HG02973 (cell line): ENCODE results near the gene FTO.
"Not testable (repeated sequence)": the region's sequence is repeated elsewhere in the genome, so short reads cannot be mapped to it uniquely, and the experiment has no call there.

Experiments used
- ATAC-seq: cut with Tn5 transposase; IDR thresholded peaks from one replicate; pipeline ENCODE4 v1.9.1; 2021; ENCODE audit warnings: moderate library complexity; ENCODE audit not compliant: unreplicated experiment

The FTO gene

DNA sequence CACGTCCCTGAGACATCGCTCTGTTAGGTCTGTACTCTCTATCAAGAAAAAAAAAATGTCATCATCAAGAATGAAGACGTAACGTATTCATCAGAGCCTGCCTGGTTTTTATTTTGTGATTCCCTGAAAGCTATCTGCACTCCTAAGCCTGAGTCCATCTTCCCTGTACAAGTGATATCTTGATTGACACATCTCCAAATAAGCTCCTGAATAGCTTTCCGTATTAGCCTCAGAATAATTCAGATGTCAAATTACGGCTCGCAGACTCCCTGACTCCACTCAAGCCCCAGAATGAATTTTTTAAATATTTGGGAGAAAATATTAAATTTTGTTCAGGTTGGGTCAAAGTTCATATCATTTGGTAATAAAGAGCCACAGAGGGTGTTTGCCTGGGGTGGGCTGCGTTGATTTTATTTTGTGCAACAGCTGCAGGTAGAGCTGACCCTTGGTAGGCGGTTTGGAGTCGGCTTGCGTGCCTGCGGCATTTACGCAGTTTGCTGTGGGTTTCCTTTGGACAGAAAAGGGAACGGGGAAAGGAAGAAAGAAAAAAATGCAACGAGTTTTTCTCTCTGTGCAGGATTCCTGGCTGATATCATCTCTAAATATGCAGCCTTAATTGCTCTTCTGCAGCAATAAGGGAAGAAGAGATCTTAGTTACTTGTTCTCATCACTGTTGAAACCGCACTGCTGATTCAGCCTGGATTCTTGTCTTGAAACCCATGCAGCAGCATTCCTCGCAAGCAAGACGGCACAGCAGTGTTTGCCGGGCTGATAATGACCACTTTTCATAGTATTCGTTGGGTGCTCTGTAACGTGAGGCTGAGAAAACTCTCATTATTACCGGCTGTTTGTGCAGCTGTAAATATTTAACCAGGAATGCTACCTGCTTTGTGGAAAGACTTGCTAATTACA is 467.9 kb downstream of the FTO start:
- ATAC-seq: no peak

DNA sequence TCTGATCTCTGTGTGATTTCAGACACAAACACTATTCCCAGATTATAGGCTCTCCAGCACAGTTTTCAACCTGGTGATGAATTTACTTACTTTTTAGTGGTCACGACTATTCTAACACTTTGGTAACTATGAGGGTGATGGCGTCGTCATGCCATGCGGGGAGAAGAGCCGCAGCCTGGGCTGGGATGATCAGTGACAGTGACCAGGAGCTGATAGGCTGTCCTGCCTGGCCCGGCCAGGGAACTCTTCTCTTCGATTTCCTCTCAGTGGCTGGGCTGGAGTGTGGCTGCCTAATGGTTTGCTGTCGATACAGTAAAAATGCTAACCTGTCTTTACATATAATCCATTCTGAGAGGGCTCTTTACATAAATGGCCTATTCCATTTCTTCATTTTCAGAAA is 469.5 kb downstream of the FTO start:
- no peak for ATAC-seq

DNA sequence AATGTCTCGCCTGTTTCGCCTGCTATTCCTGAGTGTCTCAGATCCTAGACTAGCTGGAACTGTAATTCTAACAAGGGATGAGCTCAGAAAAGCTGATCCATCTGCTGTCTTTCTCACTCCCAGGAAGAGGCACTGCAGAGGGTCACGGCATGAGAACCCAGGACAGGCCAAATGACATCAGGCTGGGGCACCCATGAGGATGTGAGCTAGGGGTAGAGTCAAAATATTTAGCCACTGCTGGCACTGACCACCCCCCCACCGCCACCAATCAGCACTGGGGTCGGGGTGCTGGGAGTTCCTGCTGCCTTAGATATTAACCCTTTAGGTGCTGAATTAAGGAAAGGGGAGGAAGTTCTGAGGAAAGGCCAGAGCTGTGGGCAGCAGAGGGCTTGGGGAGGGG is 470.2 kb downstream of the FTO start:
- ATAC-seq: no peak

DNA sequence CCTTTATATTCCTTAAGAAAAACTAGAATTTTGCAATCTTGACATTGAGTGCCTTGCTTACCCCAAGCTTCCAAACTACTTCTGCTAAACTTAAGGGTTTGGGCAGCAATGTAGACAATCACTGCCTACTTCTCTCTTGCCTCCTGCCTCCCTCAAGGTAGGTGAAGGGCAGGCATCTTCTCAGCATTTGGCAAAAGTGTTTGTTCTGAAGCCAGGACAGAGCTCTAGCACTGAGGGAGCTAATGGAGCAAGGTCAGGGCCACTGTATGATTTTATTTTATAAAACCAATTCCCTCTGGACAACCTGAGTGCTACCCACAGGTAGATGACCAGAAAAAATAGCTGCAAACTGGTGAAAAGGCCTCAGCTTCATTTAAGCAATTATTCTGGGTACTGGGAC is 470.8 kb downstream of the FTO start:
- ATAC-seq: no peak

DNA sequence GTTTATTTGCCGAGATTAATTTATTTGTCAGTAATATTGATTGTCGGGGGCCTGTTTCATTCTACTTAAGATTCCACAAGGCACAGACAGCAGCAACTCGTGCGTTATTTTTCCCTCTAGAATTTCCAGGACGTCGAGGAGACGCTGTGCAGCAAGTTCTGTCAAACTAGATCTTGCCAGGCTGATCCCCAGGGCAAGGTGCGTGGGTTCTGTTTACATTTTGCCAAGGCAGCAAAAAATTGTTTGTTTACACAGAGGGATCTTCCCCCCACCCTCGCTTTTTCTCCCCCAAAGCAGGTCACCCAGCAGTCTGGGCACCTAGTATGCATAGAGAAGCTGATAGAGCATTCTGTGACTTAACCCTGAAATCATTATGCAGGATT is 471.2 kb downstream of the FTO start:
- ATAC-seq: no peak

DNA sequence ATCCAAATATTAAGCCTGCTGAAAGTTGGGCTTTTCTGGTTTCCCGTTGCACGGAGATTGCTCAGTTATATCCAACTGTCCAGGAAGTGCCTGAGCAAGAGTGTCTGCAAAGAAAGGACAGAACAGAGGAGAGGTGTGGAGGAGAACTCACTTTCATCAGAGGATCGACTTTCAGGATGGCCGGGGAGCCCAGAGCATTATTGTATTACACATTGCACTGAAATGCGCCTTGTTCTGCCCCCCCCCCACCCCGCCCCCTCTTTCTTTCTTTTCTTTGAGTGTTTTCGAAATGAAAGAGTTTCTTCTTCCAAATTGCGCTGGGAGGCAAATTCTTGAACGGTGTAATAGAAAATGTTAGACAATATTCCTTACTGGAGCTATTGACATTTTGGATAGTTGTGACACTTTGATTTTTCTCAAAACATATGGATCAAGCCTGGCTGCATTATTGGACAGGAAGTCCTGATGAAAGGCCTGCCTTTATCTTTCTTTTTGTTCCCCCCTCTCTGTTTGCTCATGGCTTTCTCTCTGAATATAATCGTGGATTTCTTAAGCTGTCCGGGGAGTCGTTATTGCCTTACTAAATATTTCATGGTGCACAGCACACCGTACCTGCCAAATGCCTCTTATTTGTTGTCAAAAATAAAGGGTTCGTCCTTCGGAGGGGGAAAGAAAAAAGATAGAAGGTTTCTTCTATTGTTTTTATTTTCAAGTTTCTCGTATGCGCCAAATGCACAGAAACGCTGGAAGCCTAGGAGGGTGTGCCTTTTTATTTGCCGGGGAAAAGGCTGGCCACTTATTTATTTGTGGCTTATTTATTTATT is 471.8 kb downstream of the FTO start:
- no peak for ATAC-seq

DNA sequence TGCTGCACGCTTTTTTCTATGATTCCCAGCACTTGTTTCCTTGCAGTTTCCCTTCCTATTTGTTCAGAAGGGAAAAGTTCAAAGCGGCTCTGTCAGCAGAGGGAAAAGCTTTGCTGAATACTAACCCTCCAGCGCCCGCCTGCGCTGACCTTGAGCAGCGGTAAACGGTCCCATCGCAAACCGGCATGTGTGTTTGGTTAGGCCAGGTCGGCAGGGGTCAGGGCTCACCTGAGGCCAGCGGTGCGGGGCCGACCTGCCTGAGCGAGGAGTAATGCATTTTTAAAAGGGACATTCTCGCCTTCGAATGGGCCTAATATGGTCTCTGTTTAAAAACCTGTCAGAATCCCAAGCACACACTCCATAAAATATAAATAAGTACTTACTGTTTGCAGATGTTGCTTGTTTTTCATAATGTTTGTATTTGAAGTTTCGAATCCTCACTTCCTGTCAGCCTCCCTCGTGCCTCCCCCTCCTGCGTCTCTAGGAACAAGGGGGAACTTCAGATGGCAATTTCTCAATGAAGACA is 472.5 kb downstream of the FTO start:
- no peak for ATAC-seq

DNA sequence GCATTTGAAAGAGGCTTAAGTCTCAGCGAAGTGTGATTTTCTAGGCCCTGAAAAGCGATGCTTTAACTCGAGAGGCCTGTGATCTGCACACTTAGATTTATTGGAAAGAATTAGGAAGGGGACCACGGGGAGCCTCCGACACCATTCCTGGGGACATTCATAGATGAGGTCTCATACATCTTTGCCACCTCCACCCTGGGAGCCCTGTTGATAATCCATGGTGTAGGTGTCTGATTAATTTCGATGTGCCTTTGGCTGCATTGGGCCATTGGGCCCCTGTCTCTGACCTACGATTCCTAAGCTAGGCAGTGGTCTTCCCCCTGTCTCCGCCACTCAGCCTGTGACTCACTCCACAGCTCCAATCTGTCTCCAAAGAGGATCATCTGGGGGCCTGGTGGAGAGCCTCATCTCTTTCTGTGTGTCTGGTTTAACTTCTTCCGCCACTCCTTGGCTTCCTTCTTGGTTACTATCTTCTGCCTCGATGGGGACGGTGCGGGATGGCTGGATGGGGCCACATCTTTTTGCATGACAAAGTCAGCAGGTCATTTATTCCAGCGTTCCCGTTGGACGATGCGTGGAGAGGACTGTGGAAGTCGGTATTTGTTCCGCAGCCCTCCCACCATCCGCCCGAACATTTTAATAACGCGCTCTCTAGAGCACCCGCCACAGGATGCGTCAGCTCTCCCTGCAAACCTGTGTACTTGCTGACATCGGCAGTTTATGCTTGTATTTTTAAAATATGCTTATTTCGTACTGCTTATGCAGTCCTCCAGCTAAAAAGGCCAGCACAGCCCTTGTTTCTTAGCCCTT is 473.3 kb downstream of the FTO start:
- ATAC-seq: no peak

DNA sequence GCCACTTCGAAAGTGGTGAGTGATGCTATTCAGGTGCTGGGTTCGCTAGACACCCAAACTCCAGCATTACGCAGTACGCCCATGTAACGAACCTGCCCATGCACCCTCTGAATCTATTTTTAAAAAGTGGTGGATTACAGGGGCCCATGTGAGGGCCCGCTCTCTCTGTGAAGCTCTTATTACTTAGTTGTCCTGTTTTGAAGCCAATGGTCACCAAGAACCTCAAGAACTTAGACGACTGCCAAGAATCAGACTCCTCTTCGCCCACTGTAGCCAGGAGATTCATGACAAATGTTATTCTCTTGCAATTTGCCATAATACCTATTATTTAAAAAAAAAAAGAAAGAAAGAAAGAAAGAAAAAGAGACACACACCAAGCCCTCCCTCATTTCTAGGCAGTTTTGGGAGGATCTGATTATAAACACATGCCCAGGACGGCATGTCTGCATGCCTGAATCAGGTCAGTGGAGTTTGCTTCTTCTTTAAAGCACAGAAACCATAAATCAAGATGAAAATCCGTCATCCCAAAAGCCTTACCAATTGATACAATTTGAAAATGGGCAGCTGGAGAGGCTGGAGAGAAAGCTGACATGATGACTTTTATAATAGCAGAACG is 474.0 kb downstream of the FTO start:
- no peak for ATAC-seq

DNA sequence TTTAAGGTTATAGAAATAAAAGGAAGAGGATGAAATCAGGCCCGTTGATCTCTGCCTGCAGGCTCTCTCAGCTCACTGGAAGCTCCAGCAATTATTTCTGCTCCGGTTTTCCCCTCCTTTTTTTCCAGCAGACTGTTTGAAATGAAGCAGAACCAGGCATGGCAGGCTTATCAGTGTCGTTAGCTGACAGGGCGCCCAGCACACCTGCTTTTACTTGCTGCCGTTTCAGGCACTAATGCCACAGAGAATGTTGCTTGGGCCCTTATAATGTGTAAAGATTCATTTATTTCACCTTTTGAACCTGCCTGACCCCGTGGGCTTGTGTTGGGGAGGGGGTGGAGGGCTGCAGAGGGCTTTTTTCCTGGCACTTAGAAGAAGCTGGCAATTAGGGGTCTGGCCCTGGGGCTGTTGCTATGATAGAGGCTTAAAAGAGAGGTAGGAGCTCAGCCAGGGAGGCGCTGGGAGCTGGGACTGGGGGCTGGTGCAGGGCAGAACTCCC is 474.6 kb downstream of the FTO start:
- no peak for ATAC-seq

DNA sequence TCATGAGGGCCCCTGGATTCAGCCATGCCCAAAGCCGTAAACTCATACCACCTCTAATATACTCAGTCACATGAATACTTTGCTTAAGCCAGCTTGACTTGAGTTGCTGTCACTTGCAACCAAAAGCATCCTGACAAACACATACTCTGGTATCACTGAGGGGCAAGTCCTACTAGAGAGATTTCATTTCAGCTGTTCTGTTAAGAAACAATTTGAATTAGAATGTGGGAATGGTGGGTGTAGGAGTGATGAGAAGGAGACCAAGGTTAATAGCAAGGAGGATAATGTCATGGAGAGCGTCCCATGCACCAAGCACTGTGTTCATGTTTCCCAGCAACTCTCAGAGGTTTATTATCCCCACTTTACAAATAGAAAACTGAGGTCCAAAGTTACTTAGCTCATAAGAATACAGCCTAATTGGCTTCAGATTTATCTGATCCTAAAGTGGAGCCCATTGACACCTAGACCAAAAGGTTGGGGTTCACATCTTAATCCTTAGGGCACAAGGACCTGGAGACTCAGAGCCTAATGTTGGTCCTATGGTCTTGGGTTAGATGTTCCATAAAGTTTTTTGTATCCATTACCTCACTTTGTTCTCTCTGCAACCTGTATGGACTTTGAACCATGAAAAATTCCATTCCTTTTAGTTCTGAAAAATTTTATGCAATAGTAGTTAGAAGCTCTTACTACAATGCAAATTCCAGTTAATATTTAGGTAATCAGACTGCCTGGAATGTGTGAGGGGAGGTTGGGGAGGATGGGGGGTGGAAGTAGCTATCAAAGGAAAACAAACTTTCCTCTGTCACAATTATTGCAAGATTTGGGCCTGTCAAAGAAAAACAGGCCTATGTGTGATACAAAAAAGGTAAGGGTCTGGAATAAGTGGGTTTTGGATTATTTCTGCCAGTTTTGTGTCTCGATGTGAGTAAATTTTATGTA is 476.7 kb downstream of the FTO start:
- no peak for ATAC-seq

DNA sequence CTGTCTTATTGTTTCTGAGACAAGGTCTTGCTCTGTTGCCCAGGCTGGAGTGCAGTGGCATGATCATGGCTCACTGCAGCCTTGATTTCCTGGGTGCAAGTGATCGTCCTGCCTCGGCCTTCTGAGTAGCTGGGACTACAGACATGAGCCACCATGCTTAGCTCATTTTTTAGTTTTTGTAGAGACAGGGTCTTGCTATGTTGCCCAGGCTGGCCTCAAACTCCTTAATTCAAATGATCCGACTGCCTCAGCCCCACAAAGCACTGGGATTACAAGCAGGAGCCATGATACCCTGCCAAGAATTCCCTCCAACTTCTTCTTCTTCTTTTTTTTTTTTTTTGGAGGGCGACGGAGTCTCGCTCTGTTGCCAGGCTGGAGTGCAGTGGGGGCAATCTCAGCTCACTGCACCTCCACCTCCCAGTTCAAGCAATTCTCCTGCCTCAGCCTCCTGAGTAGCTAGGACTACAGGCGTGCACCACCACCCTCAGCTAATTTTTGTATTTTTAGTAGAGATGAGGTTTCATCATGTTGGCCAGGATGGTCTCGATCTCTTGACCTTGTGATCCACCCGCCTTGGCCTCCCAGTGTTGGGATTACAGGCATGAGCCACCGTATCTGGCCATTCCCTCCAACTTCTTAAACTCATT is 477.9 kb downstream of the FTO start:
- not testable (repeated sequence) for ATAC-seq

DNA sequence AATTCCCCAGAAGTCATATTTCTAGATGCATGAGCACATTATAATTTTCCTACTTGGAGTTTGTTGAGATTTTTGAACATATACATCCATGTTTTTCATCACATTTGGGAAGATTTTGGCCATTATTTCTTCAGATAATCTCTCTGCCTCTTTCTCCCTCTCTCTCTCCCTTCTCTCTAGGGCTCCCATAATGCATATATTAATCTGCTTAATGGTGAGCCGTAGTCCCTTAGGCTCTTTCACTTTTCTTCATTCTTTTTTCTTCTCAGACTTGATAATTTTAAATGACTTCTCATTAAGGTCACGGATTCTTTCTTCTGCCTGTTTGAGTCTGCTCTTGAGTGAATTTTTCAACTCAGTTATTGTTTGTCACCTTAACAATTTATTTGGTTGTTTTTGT is 481.1 kb downstream of the FTO start:
- no peak for ATAC-seq

DNA sequence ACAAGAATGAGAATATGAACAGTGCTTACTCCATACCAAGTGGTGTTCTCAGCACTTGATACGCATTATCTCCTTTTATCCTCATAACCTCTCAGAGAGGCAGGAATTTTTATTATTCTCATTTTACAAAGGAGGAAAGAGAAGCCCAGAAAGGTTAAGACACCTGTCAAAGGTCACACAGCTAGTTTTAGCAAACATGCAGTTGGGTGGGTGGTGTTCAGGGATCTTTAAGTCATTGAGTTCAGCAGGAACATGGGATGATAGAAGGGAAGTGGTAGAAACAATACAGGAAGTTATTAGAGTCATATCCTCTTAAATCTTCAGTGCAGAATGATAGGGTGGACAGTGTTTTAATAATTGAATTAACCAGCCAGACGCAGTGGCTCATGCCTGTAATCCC is 487.2 kb downstream of the FTO start:
- no peak for ATAC-seq

DNA sequence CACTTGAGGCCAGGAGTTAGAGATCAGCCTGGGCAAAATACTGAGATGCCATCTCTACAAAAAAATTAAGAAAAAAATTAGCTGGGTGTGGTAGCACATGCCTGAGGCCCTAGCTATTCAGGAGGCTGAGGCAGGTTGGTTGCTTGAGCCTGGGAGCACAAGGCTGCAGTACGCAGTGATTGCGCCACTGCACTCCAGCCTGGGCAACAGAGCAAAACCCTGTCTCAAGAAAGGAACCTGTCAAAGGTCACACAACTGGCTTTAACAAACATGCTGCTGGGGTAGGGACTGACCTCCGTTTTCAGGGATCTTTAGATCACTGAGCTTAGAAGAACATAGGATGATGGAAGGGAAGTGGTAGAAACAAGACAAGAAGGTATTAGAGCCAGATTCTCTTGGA is 487.6 kb downstream of the FTO start:
- no peak for ATAC-seq

DNA sequence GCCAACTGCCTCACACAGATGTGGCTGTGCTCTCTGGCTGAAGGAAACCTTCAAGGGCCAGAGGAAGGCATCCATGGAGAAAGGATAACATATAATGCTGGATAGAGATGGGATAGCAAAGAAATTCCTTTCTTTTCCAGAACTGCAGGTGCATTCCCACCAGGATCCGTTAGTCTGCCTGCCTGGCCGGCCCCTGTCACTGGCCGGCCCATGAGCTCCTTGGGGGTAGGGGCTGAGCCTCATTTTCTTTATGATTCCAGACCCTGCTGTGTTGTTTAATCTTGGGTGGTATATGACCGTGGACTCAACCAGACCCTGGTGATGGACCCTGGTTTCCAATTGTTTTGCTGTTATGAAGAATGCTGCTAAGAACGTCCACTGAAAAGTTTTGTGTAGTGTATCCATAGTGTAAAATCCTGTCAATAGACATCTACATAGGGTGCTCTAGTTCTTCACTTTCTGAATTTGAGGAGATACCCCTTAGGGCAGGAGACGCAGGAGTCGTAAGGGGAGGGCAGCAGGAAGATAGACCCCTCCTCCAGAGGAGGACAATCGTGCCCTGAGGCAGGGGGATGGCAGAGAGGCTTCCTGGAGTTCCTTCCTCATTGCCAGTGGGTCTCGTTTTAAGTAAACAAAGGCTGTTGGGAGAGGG is 489.2 kb downstream of the FTO start:
- ATAC-seq: no peak

DNA sequence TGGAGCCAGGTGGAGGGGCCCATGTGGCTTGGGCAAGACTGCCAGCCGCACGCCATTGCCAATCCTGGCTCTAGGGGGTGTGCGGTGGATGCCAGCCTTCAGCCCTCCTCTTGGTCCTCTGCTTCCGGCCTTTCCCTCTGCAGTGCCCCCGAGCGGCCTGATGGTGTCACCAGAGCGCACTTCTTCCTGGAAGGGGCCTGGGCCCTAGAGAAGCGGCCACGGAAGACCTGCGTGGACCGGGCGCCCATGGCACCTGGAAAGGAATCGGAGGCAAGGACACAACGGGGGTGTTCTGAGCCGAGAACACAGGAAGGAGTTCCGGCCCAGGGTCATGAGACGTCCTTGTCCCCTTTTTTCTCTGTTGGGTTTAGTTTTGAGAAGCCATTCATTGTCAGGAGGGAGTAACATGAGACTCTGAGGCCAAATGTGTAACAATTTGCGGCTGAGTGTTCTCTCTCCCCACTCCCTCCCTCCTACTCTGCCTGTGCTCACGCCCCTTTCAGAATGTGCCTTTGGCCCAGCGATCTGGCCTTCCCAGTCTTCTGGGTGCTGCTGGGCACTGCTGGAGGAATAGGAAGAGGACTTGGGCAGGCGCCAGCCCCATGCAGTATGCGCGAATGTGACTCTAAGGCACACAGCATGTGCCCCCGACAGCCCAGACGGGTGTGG is 489.8 kb downstream of the FTO start:
- peak; percentile 91 for ATAC-seq

DNA sequence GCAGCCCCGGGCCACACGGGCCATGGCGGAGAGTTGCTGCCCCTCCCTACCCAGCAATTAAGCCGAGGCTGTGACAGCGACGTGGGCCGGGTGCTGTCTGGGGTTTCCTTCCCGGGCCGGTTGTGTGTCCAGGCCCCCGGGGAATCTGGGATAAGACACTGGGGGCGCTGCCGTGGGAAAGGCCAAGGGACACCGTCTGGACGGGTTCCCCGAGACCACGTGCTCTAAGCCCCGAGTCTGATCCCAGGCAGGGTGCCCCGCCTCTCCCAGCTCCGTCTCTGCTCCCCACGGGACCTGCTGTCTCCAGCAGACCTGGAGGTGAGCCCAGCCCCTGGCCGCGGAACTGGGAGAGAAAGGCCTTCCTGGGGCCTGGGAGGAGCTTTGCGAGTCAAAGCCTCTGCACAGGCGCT is 490.4 kb downstream of the FTO start:
- no peak for ATAC-seq
